OCI-LY7 (cell line): ENCODE data around the gene OR4C15. TPM values are rescaled to one million over a fixed set of nuclear protein-coding genes. Genes with fewer than 3 reads are reported as not detected.

ENCODE experiments used
- Bru-seq: library from RNA; stranded (reverse); fragments of 400-500 nt; gene quantifications from one replicate; lab custom pipeline; 2021; lab: Mats Ljungman, UMichigan
- BruChase-seq, 2 experiments: library from RNA; stranded (reverse); fragments of 400-500 nt; gene quantifications; one replicate each; lab custom pipeline; 2021; lab: Mats Ljungman, UMichigan
- BruUV-seq: library from RNA; stranded (reverse); fragments of 400-500 nt; replicated peaks from 2 replicates; lab custom pipeline; 2021; lab: Mats Ljungman, UMichigan
- CTCF ChIA-PET: fragments of 300-600 bp; sonication (Branson Sonifier 250); formaldehyde crosslinking; loops from one replicate; lab custom pipeline; 2022; ENCODE audit warnings: antibody characterized with exemption; ENCODE audit not compliant: unreplicated experiment; lab: Charles Lee
- POLR2A ChIA-PET: fragments of 300-600 bp; sonication (Branson Sonifier 250); formaldehyde crosslinking; loops from one replicate; lab custom pipeline; 2022; ENCODE audit warnings: antibody characterized with exemption; lab: Charles Lee
- DNase-seq: peaks from one replicate; pipeline ENCODE4 v3.0.0-alpha.2; 2015; ENCODE audit warnings: low spot score
- H2AFZ ChIP-seq: fragments of 200-600 bp; sonication (generic), shearing (Covaris generic); 2 replicates; pipeline ENCODE4 v1.6.1; 2014; ENCODE audit warnings: mild to moderate bottlenecking, antibody characterized with exemption, low read length, moderate library complexity
- H3K27ac ChIP-seq: fragments of 200-600 bp; sonication (generic); 2 replicates; pipeline ENCODE4 v1.5.1; 2014; ENCODE audit warnings: mixed run types, low read depth, mild to moderate bottlenecking, moderate library complexity, low read length, inconsistent platforms; ENCODE audit not compliant: poor library complexity, severe bottlenecking
- H3K36me3 ChIP-seq: fragments of 200-600 bp; sonication (generic); 2 replicates; pipeline ENCODE4 v1.6.1; 2014; ENCODE audit warnings: mild to moderate bottlenecking, antibody characterized with exemption, low read length, moderate library complexity, mixed read lengths; ENCODE audit not compliant: insufficient read depth
- H3K4me1 ChIP-seq: fragments of 200-600 bp; sonication (generic); 2 replicates; pipeline ENCODE4 v1.5.1; 2014; ENCODE audit warnings: mild to moderate bottlenecking, low read length; ENCODE audit not compliant: insufficient read depth, poor library complexity, severe bottlenecking
- H3K4me2 ChIP-seq: fragments of 200-600 bp; sonication (generic); 2 replicates; pipeline ENCODE4 v1.6.1; 2014; ENCODE audit warnings: mild to moderate bottlenecking, low read length
- H3K4me3 ChIP-seq: fragments of 200-600 bp; sonication (generic); 2 replicates; pipeline ENCODE4 v1.5.1; 2014; ENCODE audit warnings: mild to moderate bottlenecking, low read depth, low read length; ENCODE audit not compliant: poor library complexity, severe bottlenecking
- H3K79me2 ChIP-seq: fragments of 200-600 bp; sonication (generic); 2 replicates; pipeline ENCODE4 v1.6.1; 2016; ENCODE audit warnings: low read depth, mild to moderate bottlenecking, low read length, moderate library complexity, mixed read lengths; ENCODE audit not compliant: insufficient read depth
- H3K9me2 ChIP-seq: fragments of 200-600 bp; sonication (generic); 2 replicates; pipeline ENCODE4 v1.6.1; 2016; ENCODE audit warnings: mild to moderate bottlenecking, low read length, mixed read lengths; ENCODE audit not compliant: insufficient read depth
- H3K9me3 ChIP-seq: fragments of 200-600 bp; sonication (generic); 2 replicates; pipeline ENCODE4 v1.6.1; 2014; ENCODE audit warnings: mild to moderate bottlenecking, mixed run types, low read length, mixed read lengths
- H4K20me1 ChIP-seq: fragments of 200-600 bp; sonication (generic); 2 replicates; pipeline ENCODE4 v1.6.1; 2014; ENCODE audit warnings: mild to moderate bottlenecking, antibody characterized with exemption, low read length, moderate library complexity, mixed read lengths; ENCODE audit not compliant: insufficient read depth
- EZH2phosphoT487 ChIP-seq: fragments of 200-600 bp; sonication (generic); IDR thresholded peaks from 2 replicates; pipeline ENCODE4 v1.6.1; 2018; ENCODE audit warnings: low read depth, borderline replicate concordance, mild to moderate bottlenecking, mixed run types, antibody characterized with exemption, low read length, moderate library complexity, mixed read lengths
- intact Hi-C: fragments of 100-400 bp; cut with micrococcal nuclease; formaldehyde crosslinking; loops from one replicate; pipeline ENCODE4 v1.10.0; 2022; ENCODE audit not compliant: unreplicated experiment
- long read RNA-seq: library from polyadenylated mRNA; stranded (forward); transcript quantifications from one replicate; pipeline ENCODE4 v2.0.0, GENCODE V29; 2022
- total RNA-seq, 2 experiments: library from RNA; depleted of rRNA in 1 of 2; stranded (reverse); fragments of >200 nt in 1 of 2; shearing (Covaris generic) in 1 of 2; gene quantifications; 2 replicates each; pipeline ENCODE4 v1.2.3, GENCODE V29; 2014 to 2022
- TF ChIP-seq, protein P1 (sequence below): fragments of 200-600 bp; sonication (generic); conservative IDR thresholded peaks from 2 replicates; pipeline ENCODE4 v1.5.1; 2014; ENCODE audit warnings: mild to moderate bottlenecking, antibody characterized with exemption, low read length, moderate library complexity, mixed read lengths

Gene OR4C15
- total RNA-seq (2014; rRNA removed; shearing (Covaris generic)): not detected in 2 replicates
- total RNA-seq (2022): not detected in 2 replicates
- not detected for Bru-seq, nascent RNA
- BruChase-seq, experiment 1, labeled RNA remaining after a 6-hour chase: not detected
- not detected for BruChase-seq, experiment 2, labeled RNA remaining after a 2-hour chase
- long read RNA-seq: 0 reads

DNA sequence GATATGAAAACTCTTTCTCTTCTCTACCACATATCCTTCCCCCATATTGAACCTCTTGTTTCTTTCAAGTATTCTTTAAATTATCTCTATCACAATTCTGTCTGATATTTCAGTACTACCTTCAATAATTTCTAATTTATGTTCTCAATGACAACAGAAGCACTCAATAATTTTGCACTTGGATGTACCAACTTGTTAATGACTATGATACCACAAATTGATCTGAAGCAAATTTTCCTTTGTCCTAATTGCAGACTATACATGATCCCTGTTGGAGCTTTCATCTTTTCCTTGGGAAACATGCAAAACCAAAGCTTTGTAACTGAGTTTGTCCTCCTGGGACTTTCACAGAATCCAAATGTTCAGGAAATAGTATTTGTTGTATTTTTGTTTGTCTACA lies at the start of gene OR4C15:
TSS of gene OR4C15 (plus strand) at position 301 of the 400 bp plus-strand sequence. CDS start at position 301, 0 bp downstream.
- Histone ChIP-seq H2AFZ (no peak within 1 kb of the TSS), H3K9me3 (no peaks in the 10 kb centered on the region), H3K4me2 (no peak within 1 kb of the TSS), H3K79me2 (no peaks in the 10 kb centered on the region), H4K20me1 (no peaks in the 10 kb centered on the region), H3K4me3 (no peak within 1 kb of the TSS), H3K4me1 (no peaks in the 10 kb centered on the region), H3K9me2 (no peaks in the 10 kb centered on the region), H3K27ac (no peak within 1 kb of the TSS), H3K36me3 (no peaks in the 10 kb centered on the region)
- ChIA-PET CTCF (no interaction called here), POLR2A (no interaction called here)
- intact Hi-C loops: no loop called here
- no peak for DNase-seq
- no TSS peak for BruUV-seq
- TF ChIP-seq, protein P1, sequence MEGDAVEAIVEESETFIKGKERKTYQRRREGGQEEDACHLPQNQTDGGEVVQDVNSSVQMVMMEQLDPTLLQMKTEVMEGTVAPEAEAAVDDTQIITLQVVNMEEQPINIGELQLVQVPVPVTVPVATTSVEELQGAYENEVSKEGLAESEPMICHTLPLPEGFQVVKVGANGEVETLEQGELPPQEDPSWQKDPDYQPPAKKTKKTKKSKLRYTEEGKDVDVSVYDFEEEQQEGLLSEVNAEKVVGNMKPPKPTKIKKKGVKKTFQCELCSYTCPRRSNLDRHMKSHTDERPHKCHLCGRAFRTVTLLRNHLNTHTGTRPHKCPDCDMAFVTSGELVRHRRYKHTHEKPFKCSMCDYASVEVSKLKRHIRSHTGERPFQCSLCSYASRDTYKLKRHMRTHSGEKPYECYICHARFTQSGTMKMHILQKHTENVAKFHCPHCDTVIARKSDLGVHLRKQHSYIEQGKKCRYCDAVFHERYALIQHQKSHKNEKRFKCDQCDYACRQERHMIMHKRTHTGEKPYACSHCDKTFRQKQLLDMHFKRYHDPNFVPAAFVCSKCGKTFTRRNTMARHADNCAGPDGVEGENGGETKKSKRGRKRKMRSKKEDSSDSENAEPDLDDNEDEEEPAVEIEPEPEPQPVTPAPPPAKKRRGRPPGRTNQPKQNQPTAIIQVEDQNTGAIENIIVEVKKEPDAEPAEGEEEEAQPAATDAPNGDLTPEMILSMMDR: no peak
- no peak for TF ChIP-seq EZH2phosphoT487

DNA sequence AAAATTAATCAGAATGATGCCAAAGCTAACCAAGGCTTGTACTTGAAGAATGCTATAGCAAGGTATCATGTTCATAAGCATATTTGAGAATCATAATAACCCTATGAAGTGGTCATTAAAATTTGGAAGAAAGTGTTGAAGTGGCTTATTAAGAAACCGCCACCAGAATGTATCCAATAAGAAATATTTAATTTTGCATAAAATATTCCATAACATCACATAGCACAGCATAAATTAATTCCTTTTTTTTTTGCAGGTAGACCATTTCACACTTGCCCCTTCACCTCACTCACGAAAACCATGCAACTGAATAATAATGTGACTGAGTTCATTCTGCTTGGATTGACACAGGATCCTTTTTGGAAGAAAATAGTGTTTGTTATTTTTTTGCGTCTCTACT lies 17.6 kb downstream of the OR4C15 start, which contains the start of gene OR4C16:
TSS of gene OR4C16 (plus strand) at position 301 of the 400 bp plus-strand sequence. CDS start at position 301, 0 bp downstream.
- no peaks in the 10 kb centered on the region for H3K4me1 ChIP-seq
- no peaks in the 10 kb centered on the region for H4K20me1 ChIP-seq
- no peak for TF ChIP-seq EZH2phosphoT487
- TF ChIP-seq, protein P1: no peak
- peaks cover 11% of the 10 kb centered on the region; the same call in 1 of the 2 replicates for H3K9me3 ChIP-seq
- H3K4me2 ChIP-seq: no peak within 1 kb of the TSS
- H3K4me3 ChIP-seq: no peak within 1 kb of the TSS
- POLR2A ChIA-PET: no interaction called here
- CTCF ChIA-PET: no interaction called here
- intact Hi-C loops: no loop called here
- H3K9me2 ChIP-seq: no peaks in the 10 kb centered on the region
- no peaks in the 10 kb centered on the region for H3K79me2 ChIP-seq
- no TSS peak for BruUV-seq
- no peak within 1 kb of the TSS for H2AFZ ChIP-seq
- H3K27ac ChIP-seq: no peak within 1 kb of the TSS
- no peak for DNase-seq
- H3K36me3 ChIP-seq: no peaks in the 10 kb centered on the region

- no peak overlapping the region for H3K4me2 ChIP-seq
- H3K4me1 ChIP-seq: no peaks in the 10 kb centered on the region
- H4K20me1 ChIP-seq: no peaks in the 10 kb centered on the region
- H3K9me2 ChIP-seq: no peaks in the 10 kb centered on the region
- intact Hi-C loops: no loop called here
- no peak overlapping the region for H3K4me3 ChIP-seq
- H2AFZ ChIP-seq: no peak overlapping the region
- DNase-seq: no peak
- no peak for TF ChIP-seq EZH2phosphoT487
- TF ChIP-seq, protein P1: no peak
- POLR2A ChIA-PET: no interaction called here
- peaks cover 14% of the 10 kb centered on the region; the same call in 1 of the 2 replicates for H3K9me3 ChIP-seq
- no peaks in the 10 kb centered on the region for H3K36me3 ChIP-seq
- no TSS peak for BruUV-seq
- H3K27ac ChIP-seq: no peak overlapping the region
- CTCF ChIA-PET: no interaction called here
- H3K79me2 ChIP-seq: no peaks in the 10 kb centered on the region
Measured at GRCh38 chr11:55572548-55572947, 18.3 kb downstream of the OR4C15 start.
